Nephron progenitor cell (in vitro differentiated cells): Measurements from ENCODE around the gene TIMP3.

Experiments
- DNase-seq: peaks from one replicate; pipeline ENCODE4 v3.0.0; 2021
- H3K27ac Mint-ChIP-seq: 2 replicates; pipeline ENCODE4 v1.8.0; 2021; ENCODE audit warnings: mild to moderate bottlenecking, moderate library complexity, mixed read lengths
- H3K27me3 Mint-ChIP-seq: 2 replicates; pipeline ENCODE4 v1.8.0; 2021; ENCODE audit warnings: mild to moderate bottlenecking, low read depth, mixed read lengths; ENCODE audit not compliant: poor library complexity
- H3K36me3 Mint-ChIP-seq: 2 replicates; pipeline ENCODE4 v1.8.0; 2021; ENCODE audit warnings: low read depth, mixed read lengths
- H3K4me1 Mint-ChIP-seq: 2 replicates; pipeline ENCODE4 v1.8.0; 2021; ENCODE audit warnings: mixed read lengths
- H3K4me3 Mint-ChIP-seq: 2 replicates; pipeline ENCODE4 v1.8.0; 2021; ENCODE audit warnings: mild to moderate bottlenecking, moderate library complexity, mixed read lengths
- H3K9me3 Mint-ChIP-seq: 2 replicates; pipeline ENCODE4 v1.8.0; 2021; ENCODE audit warnings: mild to moderate bottlenecking, moderate library complexity, mixed read lengths
- TF ChIP-seq, protein P1 (sequence below): fragments of 200-600 bp; sonication (generic); IDR thresholded peaks from 2 replicates; pipeline ENCODE4 v1.5.0; 2021; ENCODE audit warnings: antibody characterized with exemption

TIMP3 gene

GRCh38 chr22:32780726-32781310 is 20.7 kb upstream of the TIMP3 start:
- peaks cover 7% of the 10 kb centered on the region for H3K27me3 Mint-ChIP-seq
- H3K27ac Mint-ChIP-seq, result no peak overlapping the region
- H3K36me3 Mint-ChIP-seq, result no peaks in the 10 kb centered on the region
- peaks cover 34% of the 10 kb centered on the region for H3K4me1 Mint-ChIP-seq
- TF ChIP-seq, protein P1, sequence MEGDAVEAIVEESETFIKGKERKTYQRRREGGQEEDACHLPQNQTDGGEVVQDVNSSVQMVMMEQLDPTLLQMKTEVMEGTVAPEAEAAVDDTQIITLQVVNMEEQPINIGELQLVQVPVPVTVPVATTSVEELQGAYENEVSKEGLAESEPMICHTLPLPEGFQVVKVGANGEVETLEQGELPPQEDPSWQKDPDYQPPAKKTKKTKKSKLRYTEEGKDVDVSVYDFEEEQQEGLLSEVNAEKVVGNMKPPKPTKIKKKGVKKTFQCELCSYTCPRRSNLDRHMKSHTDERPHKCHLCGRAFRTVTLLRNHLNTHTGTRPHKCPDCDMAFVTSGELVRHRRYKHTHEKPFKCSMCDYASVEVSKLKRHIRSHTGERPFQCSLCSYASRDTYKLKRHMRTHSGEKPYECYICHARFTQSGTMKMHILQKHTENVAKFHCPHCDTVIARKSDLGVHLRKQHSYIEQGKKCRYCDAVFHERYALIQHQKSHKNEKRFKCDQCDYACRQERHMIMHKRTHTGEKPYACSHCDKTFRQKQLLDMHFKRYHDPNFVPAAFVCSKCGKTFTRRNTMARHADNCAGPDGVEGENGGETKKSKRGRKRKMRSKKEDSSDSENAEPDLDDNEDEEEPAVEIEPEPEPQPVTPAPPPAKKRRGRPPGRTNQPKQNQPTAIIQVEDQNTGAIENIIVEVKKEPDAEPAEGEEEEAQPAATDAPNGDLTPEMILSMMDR, result no peak
- no peak for DNase-seq
- H3K9me3 Mint-ChIP-seq, result no peaks in the 10 kb centered on the region
- no peak overlapping the region for H3K4me3 Mint-ChIP-seq

DNA sequence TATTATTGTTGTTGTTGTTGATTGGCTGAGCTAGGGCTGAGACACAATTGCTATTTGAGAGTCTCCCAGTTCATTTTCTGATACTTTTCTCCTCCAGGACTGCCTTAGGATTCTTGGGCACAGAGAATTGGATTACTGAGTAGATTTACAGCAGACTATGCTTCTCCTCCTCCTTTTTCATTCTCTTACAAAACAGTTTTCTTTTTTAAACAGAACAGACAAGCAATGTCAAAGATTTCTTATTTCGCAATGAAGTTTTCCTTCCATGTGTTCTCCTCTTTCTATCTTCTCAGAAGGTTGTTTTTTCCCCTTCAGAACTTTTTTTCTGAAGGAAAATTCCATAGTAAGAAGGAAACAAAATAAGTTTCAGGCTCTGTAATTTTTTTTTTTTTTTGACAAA is 19.8 kb upstream of the TIMP3 start:
- Mint-ChIP-seq H3K27ac (no peak overlapping the region), H3K27me3 (peaks cover 2% of the 10 kb centered on the region), H3K4me3 (no peak overlapping the region), H3K36me3 (no peaks in the 10 kb centered on the region), H3K9me3 (no peaks in the 10 kb centered on the region), H3K4me1 (peaks cover 35% of the 10 kb centered on the region)
- DNase-seq, result no peak
- TF ChIP-seq, protein P1, result no peak

DNA sequence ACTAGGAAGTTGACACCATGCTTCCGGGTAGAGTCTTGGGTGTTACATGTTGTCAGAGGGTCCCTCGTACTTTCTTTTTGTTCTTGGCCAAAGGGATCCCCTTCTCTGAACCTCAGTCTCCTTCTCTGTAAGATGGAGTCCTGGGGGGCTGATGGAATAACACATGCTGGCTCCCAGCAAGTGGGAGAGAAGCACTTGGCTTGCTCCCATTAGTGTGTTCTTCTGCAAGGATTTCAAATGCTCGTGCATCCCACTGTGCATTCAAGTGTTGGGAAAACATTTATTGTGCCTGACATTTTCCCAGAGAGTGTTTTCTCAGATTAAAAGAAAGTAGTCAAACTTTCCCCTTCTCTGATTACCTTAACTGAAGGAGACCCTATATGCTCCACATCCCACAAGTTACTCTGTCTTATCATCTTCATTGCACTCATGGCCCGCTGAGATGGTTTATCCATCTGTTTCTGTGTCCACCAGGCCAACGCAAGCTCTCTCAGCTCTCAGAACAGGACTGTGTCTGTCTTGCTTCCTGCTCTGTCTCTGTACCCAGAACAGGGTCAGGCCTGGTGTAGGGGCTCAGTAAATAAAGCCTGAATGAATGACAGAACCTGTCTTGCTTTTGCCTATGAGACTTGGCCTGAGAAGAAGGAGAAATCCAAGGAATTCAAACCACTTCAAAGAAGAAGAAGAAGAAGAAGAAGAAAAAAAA is 16.0 kb upstream of the TIMP3 start:
- TF ChIP-seq, protein P1, result no peak
- Mint-ChIP-seq H3K4me3 (no peak overlapping the region), H3K27ac (peak overlapping the region; percentile 90)

DNA sequence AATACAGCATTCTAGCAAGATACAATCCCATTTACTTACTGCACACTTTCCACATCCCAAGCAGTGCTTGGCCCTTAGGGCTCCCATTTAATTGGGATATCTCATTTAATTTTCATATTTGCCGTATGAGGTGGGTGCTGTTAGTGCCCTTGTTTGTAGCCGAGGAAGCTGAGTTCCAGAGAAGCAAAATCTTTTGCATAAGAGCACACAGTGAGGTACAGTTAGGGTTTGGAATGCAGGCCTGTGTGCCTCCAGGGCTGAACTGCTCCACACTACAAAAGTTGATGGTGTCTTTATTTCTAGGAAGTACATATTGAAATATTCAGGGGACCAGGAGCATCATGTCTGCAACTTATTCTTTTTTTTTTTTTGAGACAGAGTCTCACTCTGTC is 15.5 kb upstream of the TIMP3 start:
- Mint-ChIP-seq H3K36me3 (no peaks in the 10 kb centered on the region), H3K4me1 (peaks cover 11% of the 10 kb centered on the region), H3K4me3 (no peak overlapping the region), H3K27me3 (peaks cover 6% of the 10 kb centered on the region), H3K9me3 (no peaks in the 10 kb centered on the region), H3K27ac (no peak overlapping the region)
- no peak for DNase-seq
- TF ChIP-seq, protein P1, result no peak

More for the DNA sequence above, 16.0 kb upstream of the TIMP3 start:
- peaks cover 3% of the 10 kb centered on the region for H3K27me3 Mint-ChIP-seq
- no peaks in the 10 kb centered on the region for H3K36me3 Mint-ChIP-seq
- H3K4me1 Mint-ChIP-seq, result peaks cover 12% of the 10 kb centered on the region
- no peak for DNase-seq
- H3K9me3 Mint-ChIP-seq, result no peaks in the 10 kb centered on the region

DNA sequence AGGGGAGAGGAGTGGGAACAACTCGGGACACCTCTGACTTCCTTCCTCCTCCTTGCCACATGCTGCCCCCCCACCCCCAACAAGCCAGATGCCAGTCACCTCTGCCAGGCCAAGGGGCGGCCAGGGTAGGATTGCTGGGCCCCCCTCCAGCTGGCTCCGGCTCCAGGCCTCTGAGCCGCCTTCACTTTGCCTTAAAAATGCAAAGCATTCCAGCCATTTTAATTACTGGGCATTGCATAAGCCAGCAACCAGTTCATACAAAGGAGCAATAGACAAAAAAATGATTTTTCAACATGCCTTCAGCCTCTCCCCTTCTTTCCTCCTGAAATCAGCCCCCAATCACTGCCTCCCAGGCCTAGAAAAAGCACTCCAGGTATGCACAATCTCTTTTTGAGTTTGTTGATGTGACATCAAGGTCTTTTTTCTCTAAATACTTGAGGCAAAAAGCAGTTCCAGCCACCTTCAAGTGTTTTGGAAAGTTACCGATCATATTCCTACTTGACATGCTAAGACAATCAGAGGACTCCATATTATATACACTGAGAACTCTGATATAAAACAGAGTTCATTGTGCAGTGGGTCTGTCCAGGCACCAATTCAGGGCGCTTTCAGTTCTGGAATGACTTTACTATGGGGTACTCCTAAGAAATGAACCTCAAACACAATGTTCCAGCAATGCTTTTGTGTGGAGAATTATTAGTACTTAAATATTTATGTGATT is 12.4 kb upstream of the TIMP3 start:
- TF ChIP-seq, protein P1, result no peak
- Mint-ChIP-seq H3K36me3 (no peaks in the 10 kb centered on the region), H3K27ac (no peak overlapping the region), H3K9me3 (no peaks in the 10 kb centered on the region), H3K27me3 (peaks cover 8% of the 10 kb centered on the region), H3K4me3 (no peak overlapping the region), H3K4me1 (peaks cover 11% of the 10 kb centered on the region)
- DNase-seq, result no peak
